ENCODE results near the gene AMOTL1.

AMOTL1 gene

GRCh38 chr11:94747146-94747545 lies 21.0 kb upstream of the AMOTL1 start:
- DNase-seq: no peak

- no peak for DNase-seq
Observed at GRCh38 chr11:94747601-94748041, 20.5 kb upstream of the AMOTL1 start.

- DNase-seq: no peak
Observed at GRCh38 chr11:94749369-94749768, 18.8 kb upstream of the AMOTL1 start.

GRCh38 chr11:94750319-94751217 lies 17.6 kb upstream of the AMOTL1 start:
- no peak for DNase-seq

- no peak for DNase-seq
Observed at GRCh38 chr11:94751218-94751609, 16.9 kb upstream of the AMOTL1 start.

- no peak for DNase-seq
Observed at GRCh38 chr11:94751786-94752185, 16.4 kb upstream of the AMOTL1 start.

GRCh38 chr11:94753630-94754029 lies 14.5 kb upstream of the AMOTL1 start:
- DNase-seq: no peak

- no peak for DNase-seq
Observed at GRCh38 chr11:94754335-94754734, 13.8 kb upstream of the AMOTL1 start.

- DNase-seq: no peak
Observed at GRCh38 chr11:94754819-94755218, 13.3 kb upstream of the AMOTL1 start.

GRCh38 chr11:94755494-94755893 lies 12.7 kb upstream of the AMOTL1 start:
- no peak for DNase-seq

- no peak for DNase-seq
Observed at GRCh38 chr11:94757037-94757735, 11.0 kb upstream of the AMOTL1 start.

GRCh38 chr11:94758666-94759065 lies 9.5 kb upstream of the AMOTL1 start:
- no peak for DNase-seq

- no peak for DNase-seq
Observed at GRCh38 chr11:94759522-94759921, 8.6 kb upstream of the AMOTL1 start.

GRCh38 chr11:94760296-94760695 lies 7.9 kb upstream of the AMOTL1 start:
- no peak for DNase-seq

GRCh38 chr11:94762208-94762607 lies 5.9 kb upstream of the AMOTL1 start:
- no peak for DNase-seq

- DNase-seq: no peak
Observed at GRCh38 chr11:94762995-94763394, 5.2 kb upstream of the AMOTL1 start.

GRCh38 chr11:94766713-94767206 lies 1.4 kb upstream of the AMOTL1 start:
- no peak for DNase-seq

GRCh38 chr11:94767291-94767690 lies 865 bp upstream of the AMOTL1 start:
- DNase-seq: no peak

- no peak for DNase-seq
Observed at GRCh38 chr11:94768602-94769541, 716 bp downstream of the AMOTL1 start.

GRCh38 chr11:94769880-94770279 lies 1.7 kb downstream of the AMOTL1 start:
- DNase-seq: no peak

GRCh38 chr11:94770563-94771120 lies 2.5 kb downstream of the AMOTL1 start:
- DNase-seq: no peak

- no peak for DNase-seq
Observed at GRCh38 chr11:94771390-94771789, 3.2 kb downstream of the AMOTL1 start.

GRCh38 chr11:94771951-94772350 lies 3.8 kb downstream of the AMOTL1 start:
- DNase-seq: no peak

Measured in NCI-H1694 (cell line).